Liver (tissue), 9 donors: ENCODE data around the gene SLIT2. TPM values are rescaled to one million over a fixed set of nuclear protein-coding genes. Genes with fewer than 3 reads are reported as not detected.

Source experiments
- DNase-seq: peaks from one replicate; pipeline ENCODE4 v3.0.0-alpha.2; 2017; ENCODE audit warnings: low spot score
- H3K27ac ChIP-seq, 2 donors: one replicate each; pipeline ENCODE4 v1.7.0; 2013; ENCODE audit warnings: inconsistent platforms in 2 of 2, low read length in 2 of 2, control low read depth in 1 of 2, low read depth in 1 of 2, mild to moderate bottlenecking in 1 of 2
- H3K27me3 ChIP-seq, 4 donors: one replicate each; pipeline versions ENCODE4 v1.6.1 to v1.7.0; 2013; ENCODE audit warnings: low read length in 3 of 4, inconsistent platforms in 1 of 4, mild to moderate bottlenecking in 1 of 4, moderate library complexity in 1 of 4; ENCODE audit not compliant: control insufficient read depth in 4 of 4, insufficient read depth in 4 of 4
- H3K36me3 ChIP-seq, 4 donors: one replicate each; pipeline versions ENCODE4 v1.6.1 to v1.7.0; 2013; ENCODE audit warnings: low read length in 3 of 4, mild to moderate bottlenecking in 3 of 4, low read depth in 1 of 4, moderate library complexity in 1 of 4; ENCODE audit not compliant: control insufficient read depth in 4 of 4, insufficient read depth in 3 of 4
- H3K4me1 ChIP-seq, 4 donors: one replicate each; pipeline versions ENCODE4 v1.6.1 to v1.7.0; 2013; ENCODE audit warnings: low read length in 3 of 4, mild to moderate bottlenecking in 3 of 4, moderate library complexity in 1 of 4; ENCODE audit not compliant: control insufficient read depth in 4 of 4, insufficient read depth in 4 of 4
- H3K4me3 ChIP-seq, 3 donors: one replicate each; pipeline versions ENCODE4 v1.6.1 to v1.7.0; 2013; ENCODE audit warnings: low read length in 3 of 3, control low read depth in 1 of 3, low read depth in 1 of 3, mild to moderate bottlenecking in 1 of 3
- H3K9ac ChIP-seq, 2 donors: one replicate each; pipeline ENCODE4 v1.7.0; 2013; ENCODE audit warnings: low read length in 2 of 2, mild to moderate bottlenecking in 2 of 2, moderate library complexity in 2 of 2, control low read depth in 1 of 2, low read depth in 1 of 2
- H3K9me3 ChIP-seq, 4 donors: one replicate each; pipeline versions ENCODE4 v1.6.1 to v1.7.0; 2013; ENCODE audit warnings: low read length in 3 of 4; ENCODE audit not compliant: control insufficient read depth in 4 of 4
- FOXA1 ChIP-seq: IDR thresholded peaks from 2 replicates; pipeline ENCODE4 v1.6.1; 2016; ENCODE audit warnings: antibody characterized with exemption
- GABPA ChIP-seq, 2 donors: IDR thresholded peaks in 1 of 2; conservative IDR thresholded peaks in 1 of 2; 2 replicates each; pipeline ENCODE4 v1.6.1; 2016; ENCODE audit warnings: antibody characterized with exemption in 2 of 2, mild to moderate bottlenecking in 1 of 2, moderate library complexity in 1 of 2
- SP1 ChIP-seq: IDR thresholded peaks from 2 replicates; pipeline ENCODE4 v1.6.1; 2018; ENCODE audit warnings: antibody characterized with exemption, mild to moderate bottlenecking
- YY1 ChIP-seq: IDR thresholded peaks from 2 replicates; pipeline ENCODE4 v1.6.1; 2016; ENCODE audit warnings: antibody characterized with exemption, mild to moderate bottlenecking
- WGBS: extraction: QIAGEN DNeasy Blood & Tissue Kit; methylation state at CpG from one replicate; pipeline ENCODE4 v1.1.7; 2013; 5-methylcytosine and 5-hydroxymethylcytosine counted together
- polyA plus RNA-seq, 2 donors: library from polyadenylated mRNA; stranded (reverse) in 1 of 2; unstranded in 1 of 2; fragments of 200-250 nt in 1 of 2; fragments of >200 nt in 1 of 2; fragmentation: Nextera tagmentation in 1 of 2; extraction: Ambion mirVana in 1 of 2; gene quantifications; one replicate each; pipeline versions ENCODE4 v1.2.1 to v1.2.3, GENCODE V29; 2013 to 2015
- total RNA-seq, 2 donors: library from RNA; depleted of rRNA; stranded (reverse); fragments of >200 nt; gene quantifications; one replicate each; pipeline ENCODE4 v1.2.3, GENCODE V29; 2014
- donor health status: healthy.
- donor health status: healthy.
- donor health status: healthy.
- donor health status: healthy.
- donor health status: healthy.

Gene SLIT2
- total and polyA plus RNA-seq, 4 donors = 0.44 to 2.3 (median 1.2) TPM

- Histone ChIP-seq H3K27me3 (no peaks in the 10 kb centered on the region), H3K27ac (no peak overlapping the region), H3K9me3 (no peaks in the 10 kb centered on the region), H3K4me3 (no peak overlapping the region), H3K36me3 (no peaks in the 10 kb centered on the region), H3K4me1 (no peaks in the 10 kb centered on the region), H3K9ac (no peak overlapping the region)
- 60% methylated on average over 2 of the region's 2 CpGs for WGBS
- no peak for TF ChIP-seq SP1
- no peak for TF ChIP-seq YY1
- no peak for TF ChIP-seq GABPA (IDR thresholded peaks at IDR 0.05 in 1 of 2, conservative IDR thresholded peaks at IDR 0.05 in 1 of 2)
- TF ChIP-seq FOXA1 = no peak
- no peak for DNase-seq
Measured at GRCh38 chr4:20301161-20301560, 49.5 kb downstream of the SLIT2 start.
